ENCODE measurements around the gene ATG7. TPM values are rescaled to one million over a fixed set of nuclear protein-coding genes. Genes with fewer than 3 reads are reported as not detected.

ATG7 gene
- total and polyA plus RNA-seq, 10 of the 15 experiments (the other 5 are each of a cell fraction or from before 2014, with no cell fraction given) = 13.5 to 49.5 (median 26.4) TPM

DNA sequence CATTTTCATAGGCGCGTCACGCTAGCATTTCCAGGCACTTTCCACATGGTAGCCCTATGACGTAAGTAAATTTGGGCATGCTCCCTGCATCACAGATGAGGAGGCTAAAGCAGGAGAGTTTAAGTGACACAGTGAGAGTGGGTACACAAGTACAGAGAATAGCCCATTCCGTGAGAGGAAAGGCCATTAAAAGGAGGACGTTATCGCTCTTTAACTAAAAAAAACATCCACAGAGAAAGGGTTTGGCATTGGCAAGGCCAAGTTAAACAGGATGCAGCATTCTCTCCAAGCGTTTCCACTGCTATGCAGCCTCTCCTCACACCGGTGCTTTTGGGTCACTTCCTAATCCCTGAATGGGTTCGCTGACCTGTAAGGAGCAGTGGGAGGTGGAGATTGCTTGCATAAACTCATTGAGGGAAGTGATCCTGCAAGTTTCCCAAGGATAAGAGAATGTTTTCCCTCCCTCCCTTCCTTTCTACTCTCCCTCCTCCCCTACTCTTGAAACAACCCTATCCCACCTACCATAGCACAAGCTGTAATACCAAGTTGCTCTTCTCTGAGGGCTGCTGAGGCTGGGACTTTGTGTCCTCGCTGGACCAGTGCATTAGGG lies 223.9 kb downstream of the ATG7 start:
- H3K79me2 ChIP-seq (ENCODE audit: control insufficient read depth, insufficient read depth, low read length) = no peaks in the 10 kb centered on the region
- H3K4me1 ChIP-seq (ENCODE audit: control insufficient read depth, insufficient read depth, low read length) = no peaks in the 10 kb centered on the region
- H3K27ac ChIP-seq (ENCODE audit: control insufficient read depth, insufficient read depth) = no peak overlapping the region
- no peak for FAIRE-seq
- H3K4me2 ChIP-seq (ENCODE audit: control insufficient read depth, insufficient read depth) = no peak overlapping the region
- in situ Hi-C loops (cut with MboI) = no loop called here
- intact Hi-C loops (cut with micrococcal nuclease; ENCODE audit: unreplicated experiment) = no loop called here
- no peak overlapping the region for H2AFZ ChIP-seq (ENCODE audit: control insufficient read depth, low read depth, low read length)
- WGBS (ENCODE audit: insufficient coverage, insufficient replicate concordance, low lambda C conversion rate, missing lambda C conversion rate) = 92% methylated on average over 11 of the region's 11 CpGs
- H3K9me3 ChIP-seq (replicated peaks; ENCODE audit: control insufficient read depth, insufficient read depth, low read length) = no peaks in the 10 kb centered on the region
- DNase-seq (ENCODE audit: low read depth, low spot score) = no peak
- no peak for ATAC-seq
- ChIA-PET POLR2A (no interaction called here), RAD21 (ENCODE audit: unreplicated experiment) (no interaction called here), SMC1A (ENCODE audit: uncharacterized antibody, unreplicated experiment) (no interaction called here), CTCF (no interaction called here)
- no peaks in the 10 kb centered on the region for H3K27me3 ChIP-seq (replicated peaks in 1 of 2; ENCODE audit: control insufficient read depth in 2 of 2, insufficient read depth in 2 of 2, low read length in 1 of 2)
- TF ChIP-seq RFX5 (IDR thresholded peaks at IDR 0.05; ENCODE audit: low read depth, low read length) = no peak
- no peak for TF ChIP-seq FOXM1 (IDR thresholded peaks at IDR 0.05; ENCODE audit: low read depth, low read length)
- TF ChIP-seq, protein P1, sequence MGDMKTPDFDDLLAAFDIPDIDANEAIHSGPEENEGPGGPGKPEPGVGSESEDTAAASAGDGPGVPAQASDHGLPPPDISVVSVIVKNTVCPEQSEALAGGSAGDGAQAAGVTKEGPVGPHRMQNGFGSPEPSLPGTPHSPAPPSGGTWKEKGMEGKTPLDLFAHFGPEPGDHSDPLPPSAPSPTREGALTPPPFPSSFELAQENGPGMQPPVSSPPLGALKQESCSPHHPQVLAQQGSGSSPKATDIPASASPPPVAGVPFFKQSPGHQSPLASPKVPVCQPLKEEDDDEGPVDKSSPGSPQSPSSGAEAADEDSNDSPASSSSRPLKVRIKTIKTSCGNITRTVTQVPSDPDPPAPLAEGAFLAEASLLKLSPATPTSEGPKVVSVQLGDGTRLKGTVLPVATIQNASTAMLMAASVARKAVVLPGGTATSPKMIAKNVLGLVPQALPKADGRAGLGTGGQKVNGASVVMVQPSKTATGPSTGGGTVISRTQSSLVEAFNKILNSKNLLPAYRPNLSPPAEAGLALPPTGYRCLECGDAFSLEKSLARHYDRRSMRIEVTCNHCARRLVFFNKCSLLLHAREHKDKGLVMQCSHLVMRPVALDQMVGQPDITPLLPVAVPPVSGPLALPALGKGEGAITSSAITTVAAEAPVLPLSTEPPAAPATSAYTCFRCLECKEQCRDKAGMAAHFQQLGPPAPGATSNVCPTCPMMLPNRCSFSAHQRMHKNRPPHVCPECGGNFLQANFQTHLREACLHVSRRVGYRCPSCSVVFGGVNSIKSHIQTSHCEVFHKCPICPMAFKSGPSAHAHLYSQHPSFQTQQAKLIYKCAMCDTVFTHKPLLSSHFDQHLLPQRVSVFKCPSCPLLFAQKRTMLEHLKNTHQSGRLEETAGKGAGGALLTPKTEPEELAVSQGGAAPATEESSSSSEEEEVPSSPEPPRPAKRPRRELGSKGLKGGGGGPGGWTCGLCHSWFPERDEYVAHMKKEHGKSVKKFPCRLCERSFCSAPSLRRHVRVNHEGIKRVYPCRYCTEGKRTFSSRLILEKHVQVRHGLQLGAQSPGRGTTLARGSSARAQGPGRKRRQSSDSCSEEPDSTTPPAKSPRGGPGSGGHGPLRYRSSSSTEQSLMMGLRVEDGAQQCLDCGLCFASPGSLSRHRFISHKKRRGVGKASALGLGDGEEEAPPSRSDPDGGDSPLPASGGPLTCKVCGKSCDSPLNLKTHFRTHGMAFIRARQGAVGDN (IDR thresholded peaks at IDR 0.05) = no peak
- no peak for TF ChIP-seq FOXK2 (IDR thresholded peaks at IDR 0.05)
- no peak for TF ChIP-seq BACH1 (IDR thresholded peaks at IDR 0.05; ENCODE audit: borderline replicate concordance)
- TF ChIP-seq BHLHE40 (IDR thresholded peaks at IDR 0.05; ENCODE audit: borderline replicate concordance in 1 of 2, low read depth in 2 of 2, low read length in 1 of 2) = no peak
- no peak for TF ChIP-seq NR2C2 (IDR thresholded peaks at IDR 0.05; ENCODE audit: borderline replicate concordance, control insufficient read depth, insufficient read length, low read depth)
- no peak for TF ChIP-seq YBX1 (IDR thresholded peaks at IDR 0.05)
- no peak for TF ChIP-seq PAX5 (IDR thresholded peaks at IDR 0.05; ENCODE audit: borderline replicate concordance, low read depth, low read length)
- TF ChIP-seq ASH2L (IDR thresholded peaks at IDR 0.05; ENCODE audit: borderline replicate concordance, low read depth) = no peak
- TF ChIP-seq NFIC (IDR thresholded peaks at IDR 0.05; ENCODE audit: low read depth, low read length) = no peak
- no peak for TF ChIP-seq EED (IDR thresholded peaks at IDR 0.05; ENCODE audit: low read depth)
- H3K9ac ChIP-seq (ENCODE audit: control insufficient read depth, insufficient read depth, low read length) = no peak overlapping the region
- H3K36me3 ChIP-seq (ENCODE audit: control insufficient read depth in 2 of 2, insufficient read depth in 2 of 2, low read length in 1 of 2) = no peaks in the 10 kb centered on the region
- H4K20me1 ChIP-seq (ENCODE audit: control insufficient read depth, insufficient read depth) = no peaks in the 10 kb centered on the region
- BruUV-seq (replicated peaks) = no TSS peak
- no peak overlapping the region for H3K4me3 ChIP-seq
